ENCODE results near the gene MAN1A1. TPM values are rescaled to one million over a fixed set of nuclear protein-coding genes. Genes with fewer than 3 reads are reported as not detected.

The MAN1A1 gene
- total RNA-seq, 1 donor = 79.6 TPM

DNA sequence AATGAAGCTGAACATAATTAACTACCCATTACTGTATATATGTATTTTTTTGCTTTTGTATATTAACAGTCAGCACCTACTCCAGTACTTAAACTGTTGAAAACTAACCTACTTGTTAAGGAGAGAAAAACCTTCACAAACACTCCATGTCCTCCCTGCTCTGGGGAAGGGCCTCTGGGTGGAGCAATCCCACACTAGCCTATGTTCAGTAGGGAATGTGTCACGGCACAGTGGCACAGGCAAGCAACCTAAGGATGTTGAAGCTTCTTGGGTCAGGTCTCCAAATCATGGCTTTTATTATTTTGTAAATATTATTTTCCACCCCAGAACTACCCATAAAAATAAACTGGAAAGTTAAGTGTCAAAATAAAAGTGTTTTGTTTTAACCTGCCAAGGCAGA lies 5.3 kb downstream of the MAN1A1 start:
- Histone ChIP-seq H3K79me2 (ENCODE audit: insufficient read depth, low read length) (peaks cover 17% of the 10 kb centered on the region), H3K9me3 (ENCODE audit: low read depth, low read length) (no peaks in the 10 kb centered on the region), H3K4me2 (ENCODE audit: insufficient read depth, low read length) (no peak overlapping the region), H3K4me1 (ENCODE audit: insufficient read depth, low read length) (peaks cover 15% of the 10 kb centered on the region), H3K36me3 (ENCODE audit: insufficient read depth, low read length) (no peaks in the 10 kb centered on the region), H3K27ac (ENCODE audit: low read depth, low read length) (no peak overlapping the region), H4K20me1 (ENCODE audit: insufficient read depth, low read length) (peaks cover 3% of the 10 kb centered on the region), H3K27me3 (ENCODE audit: insufficient read depth, low read length) (no peaks in the 10 kb centered on the region), H2AFZ (ENCODE audit: low read length) (no peak overlapping the region), H3K4me3 (ENCODE audit: insufficient read depth, low read length) (no peak overlapping the region)
- no peak for TF ChIP-seq CTCF (IDR thresholded peaks at IDR 0.05; ENCODE audit: extremely low read depth, low read depth, low read length)
- no peak for DNase-seq (ENCODE audit: insufficient read length, low spot score, missing footprints)

DNA sequence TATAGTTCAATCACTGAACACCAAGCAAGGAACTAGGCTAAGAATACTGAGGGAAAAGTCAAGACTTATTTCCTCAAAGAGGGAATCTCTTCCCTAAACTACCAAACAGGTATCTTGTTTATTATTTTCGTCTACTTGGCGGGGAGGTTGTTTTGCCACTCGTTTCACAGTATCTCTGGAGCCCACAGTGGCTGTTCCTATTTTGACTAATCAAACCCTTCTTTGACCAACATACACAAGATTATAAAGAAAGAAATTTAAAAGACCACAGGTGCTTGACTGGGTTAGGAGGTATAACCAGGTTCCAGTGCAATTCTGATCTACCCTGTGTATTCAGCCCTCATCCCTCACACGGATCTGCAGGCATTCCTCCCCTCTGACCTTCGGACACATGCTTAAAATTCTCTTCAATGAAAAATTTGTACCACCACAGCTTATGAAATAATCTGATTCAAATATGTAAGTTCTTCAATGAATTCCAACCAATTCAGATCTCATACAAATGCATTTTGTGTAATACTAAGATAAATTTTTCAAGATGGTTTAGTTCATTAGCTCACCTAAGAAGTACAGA lies 5.9 kb downstream of the MAN1A1 start:
- TF ChIP-seq CTCF (IDR thresholded peaks at IDR 0.05; ENCODE audit: extremely low read depth, low read depth, low read length) = no peak
- H3K27me3 ChIP-seq (ENCODE audit: insufficient read depth, low read length) = no peaks in the 10 kb centered on the region
- H3K27ac ChIP-seq (ENCODE audit: low read depth, low read length) = no peak overlapping the region
- H3K36me3 ChIP-seq (ENCODE audit: insufficient read depth, low read length) = no peaks in the 10 kb centered on the region
- peaks cover 3% of the 10 kb centered on the region for H4K20me1 ChIP-seq (ENCODE audit: insufficient read depth, low read length)
- H3K9me3 ChIP-seq (ENCODE audit: low read depth, low read length) = no peaks in the 10 kb centered on the region
- DNase-seq (ENCODE audit: insufficient read length, low spot score, missing footprints) = no peak
- H3K79me2 ChIP-seq (ENCODE audit: insufficient read depth, low read length) = peaks cover 17% of the 10 kb centered on the region
- peaks cover 15% of the 10 kb centered on the region for H3K4me1 ChIP-seq (ENCODE audit: insufficient read depth, low read length)
- no peak overlapping the region for H3K4me3 ChIP-seq (ENCODE audit: insufficient read depth, low read length)
- no peak overlapping the region for H2AFZ ChIP-seq (ENCODE audit: low read length)
- H3K4me2 ChIP-seq (ENCODE audit: insufficient read depth, low read length) = no peak overlapping the region

GRCh38 chr6:119343167-119343566 lies 6.4 kb downstream of the MAN1A1 start:
- DNase-seq (ENCODE audit: insufficient read length, low spot score, missing footprints) = peak; percentile 67
- no peak overlapping the region for H3K27ac ChIP-seq (ENCODE audit: low read depth, low read length)
- TF ChIP-seq CTCF (IDR thresholded peaks at IDR 0.05; ENCODE audit: extremely low read depth, low read depth, low read length) = peak; percentile 6
- H3K4me1 ChIP-seq (ENCODE audit: insufficient read depth, low read length) = peaks cover 13% of the 10 kb centered on the region
- H3K9me3 ChIP-seq (ENCODE audit: low read depth, low read length) = no peaks in the 10 kb centered on the region
- H3K36me3 ChIP-seq (ENCODE audit: insufficient read depth, low read length) = no peaks in the 10 kb centered on the region
- H3K27me3 ChIP-seq (ENCODE audit: insufficient read depth, low read length) = no peaks in the 10 kb centered on the region
- H2AFZ ChIP-seq (ENCODE audit: low read length) = no peak overlapping the region
- no peak overlapping the region for H3K4me3 ChIP-seq (ENCODE audit: insufficient read depth, low read length)
- peaks cover 16% of the 10 kb centered on the region for H3K79me2 ChIP-seq (ENCODE audit: insufficient read depth, low read length)
- H4K20me1 ChIP-seq (ENCODE audit: insufficient read depth, low read length) = peaks cover 3% of the 10 kb centered on the region
- H3K4me2 ChIP-seq (ENCODE audit: insufficient read depth, low read length) = no peak overlapping the region

DNA sequence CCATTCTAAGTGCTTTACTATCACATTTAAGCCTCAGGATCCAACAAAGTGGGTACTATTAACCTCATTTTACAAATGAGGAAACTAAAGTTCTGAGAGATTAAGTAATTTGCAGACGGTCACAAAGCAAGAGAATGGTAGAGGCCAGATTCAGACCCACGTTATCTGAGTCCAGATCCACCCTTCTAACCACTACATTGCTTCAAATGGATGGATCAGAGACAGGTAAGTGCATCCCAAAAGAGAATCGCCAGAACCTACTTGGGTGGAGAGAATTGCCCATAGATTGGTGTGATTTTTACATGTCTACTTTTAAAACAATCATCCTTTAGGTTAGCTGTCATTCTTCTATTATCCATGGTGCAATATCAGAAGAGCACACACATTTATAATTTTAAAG lies 7.1 kb downstream of the MAN1A1 start:
- no peak overlapping the region for H3K4me3 ChIP-seq (ENCODE audit: insufficient read depth, low read length)
- TF ChIP-seq CTCF (IDR thresholded peaks at IDR 0.05; ENCODE audit: extremely low read depth, low read depth, low read length) = no peak
- no peaks in the 10 kb centered on the region for H4K20me1 ChIP-seq (ENCODE audit: insufficient read depth, low read length)
- DNase-seq (ENCODE audit: insufficient read length, low spot score, missing footprints) = no peak
- no peak overlapping the region for H3K27ac ChIP-seq (ENCODE audit: low read depth, low read length)
- no peak overlapping the region for H2AFZ ChIP-seq (ENCODE audit: low read length)
- H3K27me3 ChIP-seq (ENCODE audit: insufficient read depth, low read length) = no peaks in the 10 kb centered on the region
- no peak overlapping the region for H3K4me2 ChIP-seq (ENCODE audit: insufficient read depth, low read length)
- H3K9me3 ChIP-seq (ENCODE audit: low read depth, low read length) = no peaks in the 10 kb centered on the region
- no peaks in the 10 kb centered on the region for H3K36me3 ChIP-seq (ENCODE audit: insufficient read depth, low read length)
- peaks cover 6% of the 10 kb centered on the region for H3K4me1 ChIP-seq (ENCODE audit: insufficient read depth, low read length)
- peaks cover 12% of the 10 kb centered on the region for H3K79me2 ChIP-seq (ENCODE audit: insufficient read depth, low read length)
